Measurements from ENCODE around the gene GPRIN3.
A peak's percentile ranks its signal among the peaks of the same experiment; 100 is the strongest.

GPRIN3 gene

GRCh38 chr4:89253935-89254334, 53.7 kb downstream of the GPRIN3 start:
- DNase-seq, result no peak

GRCh38 chr4:89253311-89253710, 54.3 kb downstream of the GPRIN3 start:
- DNase-seq, result no peak

GRCh38 chr4:89251396-89251795, 56.2 kb downstream of the GPRIN3 start:
- DNase-seq, result no peak

GRCh38 chr4:89249716-89250361, 57.8 kb downstream of the GPRIN3 start:
- DNase-seq, result peak; percentile 32

- peak; percentile 40 for DNase-seq
Observed at GRCh38 chr4:89249313-89249712, 58.3 kb downstream of the GPRIN3 start.

- peak; percentile 61 for DNase-seq
Observed at GRCh38 chr4:89248879-89249281, 58.7 kb downstream of the GPRIN3 start.

- DNase-seq, result no peak
Observed at GRCh38 chr4:89247951-89248350, 59.6 kb downstream of the GPRIN3 start.

- DNase-seq, result peak; percentile 47
Observed at GRCh38 chr4:89245459-89245858, 62.1 kb downstream of the GPRIN3 start.

- no peak for DNase-seq
Observed at GRCh38 chr4:89243733-89244252, 63.8 kb downstream of the GPRIN3 start.

GRCh38 chr4:89242864-89243732, 64.5 kb downstream of the GPRIN3 start:
- DNase-seq, result peak; percentile 78

- DNase-seq, result no peak
Observed at GRCh38 chr4:89242216-89242615, 65.4 kb downstream of the GPRIN3 start.

- no peak for DNase-seq
Observed at GRCh38 chr4:89230271-89230670, 77.3 kb downstream of the GPRIN3 start.

GRCh38 chr4:89226665-89227574, 80.7 kb downstream of the GPRIN3 start:
- DNase-seq, result peak; percentile 59

GRCh38 chr4:89222170-89222569, 85.4 kb downstream of the GPRIN3 start:
- peak; percentile 13 for DNase-seq

- DNase-seq, result no peak
Observed at GRCh38 chr4:89221167-89221867, 86.3 kb downstream of the GPRIN3 start.

GRCh38 chr4:89218587-89218986, 89.0 kb downstream of the GPRIN3 start:
- DNase-seq, result no peak

- DNase-seq, result no peak
Observed at GRCh38 chr4:89217604-89218003, 90.0 kb downstream of the GPRIN3 start.

- DNase-seq, result no peak
Observed at GRCh38 chr4:89216866-89217265, 90.7 kb downstream of the GPRIN3 start.

- DNase-seq, result no peak
Observed at GRCh38 chr4:89216422-89216821, 91.2 kb downstream of the GPRIN3 start.

- no peak for DNase-seq
Observed at GRCh38 chr4:89215736-89216135, 91.9 kb downstream of the GPRIN3 start.

GRCh38 chr4:89214308-89214707, 93.3 kb downstream of the GPRIN3 start:
- DNase-seq, result no peak

- peak; percentile 13 for DNase-seq
Observed at GRCh38 chr4:89213382-89213701, 94.3 kb downstream of the GPRIN3 start.

Measured in NCI-H748 treated with DMSO at 0.1 percent for 48 hours (cell line).